Neural progenitor cell (in vitro differentiated cells): ENCODE results near the gene NLRP6.

Source experiments
- CTCF ChIP-seq: fragments of 200-600 bp; sonication (generic); IDR thresholded peaks from 2 replicates; pipeline ENCODE4 v1.5.1; 2017; ENCODE audit warnings: antibody characterized with exemption, mild to moderate bottlenecking
- EZH2phosphoT487 ChIP-seq: fragments of 200-600 bp; sonication (generic); IDR thresholded peaks from 2 replicates; pipeline ENCODE4 v1.6.1; 2017; ENCODE audit warnings: antibody characterized with exemption

- no peak for TF ChIP-seq CTCF
- TF ChIP-seq EZH2phosphoT487 = no peak
Observed at GRCh38 chr11:324156-324555, 45.9 kb downstream of the NLRP6 start.
